NCI-H2171 treated with DMSO at 0.1 percent for 48 hours (cell line): Measurements from ENCODE around the gene VARS1.
A peak's percentile ranks its signal among the peaks of the same experiment; 100 is the strongest.
"Not testable (repeated sequence)": the region's sequence is repeated elsewhere in the genome, so short reads cannot be mapped to it uniquely, and the experiment has no call there.

Source experiments
- DNase-seq: peaks from one replicate; lab custom pipeline; 2025; lab: John Stamatoyannopoulos, UW

VARS1 gene

DNA sequence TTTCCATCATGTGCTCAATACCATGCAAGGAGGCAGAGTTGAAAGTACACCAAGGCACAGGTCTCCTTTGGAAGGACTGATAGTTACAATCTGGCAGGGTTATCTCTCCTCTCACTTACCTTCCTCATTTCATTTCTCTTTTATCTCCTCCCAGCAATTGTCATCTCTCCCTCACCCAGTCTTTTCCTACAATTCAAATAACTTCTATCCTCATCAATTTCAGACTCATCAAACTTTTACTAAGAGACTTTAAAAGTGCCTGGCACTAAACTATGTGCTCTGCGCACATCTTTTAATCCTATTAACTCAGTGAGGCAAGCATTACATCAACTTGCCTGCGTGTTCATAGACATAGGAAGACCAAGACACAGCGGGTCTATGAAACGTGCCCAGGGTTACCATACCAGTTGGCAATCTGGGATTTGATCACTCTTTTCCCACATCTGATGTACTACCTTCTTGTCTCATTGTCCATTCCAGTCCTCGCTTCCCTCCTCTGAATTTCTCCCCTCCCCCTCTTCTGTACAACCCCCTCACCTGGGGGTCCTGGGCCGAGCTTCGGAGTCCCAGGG is 1.2 kb downstream of the VARS1 start:
- peak; percentile 49 for DNase-seq

DNA sequence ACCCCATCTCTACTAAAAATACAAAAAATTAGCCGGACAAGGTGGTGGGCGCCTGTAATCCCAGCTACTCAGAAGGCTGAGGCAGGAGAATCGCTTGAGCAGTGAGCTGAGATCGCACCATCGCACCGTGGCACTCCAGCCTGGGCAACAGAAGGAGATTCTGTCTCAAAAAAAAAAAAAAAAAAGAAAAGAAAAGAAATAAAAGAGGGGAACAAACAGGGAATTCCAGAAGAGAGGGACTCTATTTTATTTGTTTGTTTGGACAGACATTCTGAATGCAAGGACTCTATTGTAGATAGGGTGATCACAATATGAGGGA is 1.7 kb downstream of the VARS1 start:
- DNase-seq, result not testable (repeated sequence)

DNA sequence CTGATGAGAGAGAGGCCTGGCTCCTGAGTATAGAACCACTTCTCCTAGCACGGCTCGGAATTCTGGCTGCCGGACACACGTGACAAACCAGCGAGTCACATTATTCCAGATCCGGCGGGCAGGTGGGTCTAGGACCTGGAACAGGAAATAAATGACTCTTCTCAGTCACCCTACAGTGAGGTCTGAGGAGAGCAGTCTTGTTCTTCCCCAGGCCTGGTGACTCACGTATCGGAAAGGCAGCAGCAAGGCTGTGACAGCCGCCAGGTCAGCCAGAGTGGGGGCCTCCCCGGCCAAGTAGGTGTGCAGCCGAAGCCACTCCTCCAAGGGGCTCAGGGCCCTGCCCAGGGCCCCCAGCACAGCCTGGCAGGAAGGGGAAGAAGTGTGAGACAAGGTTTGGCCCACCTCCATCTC is 2.8 kb downstream of the VARS1 start:
- no peak for DNase-seq

DNA sequence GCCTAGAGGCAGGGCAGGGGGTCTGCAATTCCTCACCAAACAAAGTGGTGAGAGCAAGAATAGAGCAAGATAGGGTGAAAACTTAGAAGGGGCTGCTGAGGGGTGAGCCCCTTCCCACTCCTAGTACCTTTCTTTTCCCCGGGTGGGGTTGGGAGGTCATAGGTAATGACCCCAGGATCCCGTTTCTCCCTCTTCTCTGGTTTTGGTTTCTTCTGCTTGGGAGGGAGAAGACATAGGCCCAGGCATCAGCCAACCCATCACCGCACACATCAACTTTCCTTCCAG is 3.5 kb downstream of the VARS1 start:
- no peak for DNase-seq

DNA sequence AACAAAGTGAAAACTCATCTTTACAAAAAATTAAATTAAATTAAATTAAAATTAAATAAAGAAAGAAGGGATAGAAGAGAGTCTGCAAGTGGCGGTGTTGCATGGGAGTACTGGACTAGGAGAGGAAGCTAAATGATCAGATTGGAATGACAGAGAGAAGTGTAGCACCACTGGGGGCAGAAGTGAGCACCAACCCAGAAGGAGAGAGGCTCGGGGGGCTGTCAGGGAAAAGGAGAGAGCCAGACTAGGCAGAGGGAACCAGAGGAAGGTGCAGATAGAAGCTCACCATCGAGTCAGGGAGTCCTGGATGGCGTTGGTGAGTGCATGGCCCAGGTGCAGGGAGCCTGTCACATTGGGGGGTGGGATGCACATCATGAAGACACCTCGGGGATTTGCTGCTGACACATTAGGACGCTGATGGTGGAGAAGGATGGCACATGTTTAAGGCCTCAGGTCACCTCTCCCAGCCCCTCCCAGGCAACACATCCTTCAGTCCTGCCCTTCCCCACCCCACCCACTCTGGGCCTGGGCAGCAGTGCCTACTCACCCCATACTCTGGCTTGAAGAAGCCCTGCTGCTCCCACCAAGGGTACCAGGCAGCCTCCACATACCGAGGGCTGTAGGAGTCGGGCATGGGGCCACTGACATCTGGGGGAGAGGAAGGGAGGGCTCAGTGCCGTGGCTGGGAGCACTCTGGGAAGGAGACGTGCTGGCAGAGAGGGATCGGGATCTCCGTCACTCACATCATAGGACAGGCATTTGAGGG is 4.0 kb downstream of the VARS1 start:
- peak; percentile 74 for DNase-seq

DNA sequence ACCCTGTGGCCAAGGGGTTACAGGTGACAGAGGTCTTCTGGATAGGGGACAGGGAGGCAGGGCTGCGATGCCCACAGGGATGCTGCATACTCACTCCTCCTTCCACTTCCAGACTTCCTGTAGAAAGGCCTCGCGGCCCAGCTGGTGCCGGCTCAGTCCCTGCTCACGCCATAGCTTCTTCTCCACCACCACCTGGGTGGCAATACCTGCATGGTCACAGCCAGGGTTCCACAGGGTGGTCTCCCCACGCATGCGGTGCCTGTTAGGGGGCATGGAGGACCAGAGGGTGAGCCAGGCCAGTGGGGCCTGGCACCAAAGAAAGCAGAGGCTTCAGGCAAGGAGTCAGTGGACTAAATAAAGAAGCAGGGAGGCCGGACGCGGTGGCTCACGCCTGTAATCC is 10.1 kb downstream of the VARS1 start:
- DNase-seq, result no peak

DNA sequence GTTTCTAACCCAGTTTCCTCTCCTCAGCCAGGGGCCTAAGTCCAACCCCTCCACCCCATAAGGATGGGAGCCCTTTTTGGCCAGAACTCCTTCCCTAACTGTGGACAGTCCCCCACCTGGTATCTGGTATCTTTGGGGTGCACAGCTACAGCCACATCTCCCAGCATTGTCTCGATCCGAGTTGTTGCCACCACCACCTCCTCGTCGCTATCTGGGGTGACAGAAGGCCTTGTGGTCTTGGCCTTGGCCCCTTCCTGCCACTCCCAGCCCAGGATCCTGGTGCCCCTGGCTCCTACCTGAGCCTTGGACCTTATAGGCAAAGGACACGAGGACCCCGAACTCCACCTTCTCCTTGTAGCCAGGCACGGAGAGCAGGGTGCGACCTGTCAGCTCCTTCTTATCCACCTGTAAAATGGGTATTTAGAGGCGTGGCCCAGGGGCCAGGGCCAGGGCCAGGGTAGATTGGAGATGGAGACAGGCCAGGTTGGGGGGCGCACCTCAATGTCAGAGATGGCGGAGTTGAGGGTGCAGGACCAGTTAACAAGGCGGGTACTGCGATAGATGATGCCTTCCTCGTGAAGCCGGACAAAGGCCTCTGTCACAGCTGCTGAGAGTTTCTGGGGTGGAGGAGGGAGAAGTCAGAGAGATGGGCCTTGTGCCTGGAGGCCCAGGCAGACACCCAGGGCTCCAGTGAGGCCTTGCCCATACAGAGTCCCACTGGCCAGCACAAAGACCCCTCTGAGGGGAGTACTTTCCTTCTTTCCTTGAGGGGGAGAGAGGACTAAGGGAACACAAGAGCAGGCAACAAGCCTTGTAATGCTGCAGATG is 11.2 kb downstream of the VARS1 start:
- no peak for DNase-seq

DNA sequence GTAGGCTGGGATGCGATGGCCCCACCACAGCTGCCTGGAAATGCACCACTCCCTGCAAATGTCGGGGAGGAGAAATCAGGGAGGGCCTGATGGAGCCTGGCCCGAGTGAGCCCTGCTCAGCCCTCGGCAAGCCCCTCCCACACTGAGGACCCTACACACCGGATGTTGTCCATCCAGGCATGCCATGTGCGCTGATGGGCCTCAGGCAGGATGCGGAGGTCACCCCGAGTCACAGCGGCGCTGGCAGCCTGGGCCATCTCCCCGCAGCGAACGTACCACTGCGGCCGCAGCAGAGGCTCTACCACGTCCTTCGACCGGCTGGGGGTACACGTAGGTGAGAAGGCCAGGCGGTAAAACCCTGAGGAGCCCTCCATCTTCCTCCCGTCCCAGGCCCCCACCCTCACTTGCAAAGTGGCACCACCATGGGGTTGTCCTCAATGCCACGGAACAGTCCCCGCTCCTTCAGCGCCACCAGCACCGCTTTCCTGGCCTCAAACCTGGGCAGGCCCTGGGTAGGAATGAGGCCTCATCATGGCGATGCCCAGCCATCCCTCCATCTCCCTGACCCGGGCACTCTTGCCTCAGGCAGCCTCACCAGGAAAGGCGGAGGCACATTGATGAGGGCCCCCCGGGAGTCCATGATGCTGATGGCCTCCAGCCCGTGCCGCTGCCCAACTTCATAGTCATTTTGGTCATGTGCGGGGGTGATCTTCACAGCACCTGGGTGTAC is 13.3 kb downstream of the VARS1 start:
- no peak for DNase-seq

DNA sequence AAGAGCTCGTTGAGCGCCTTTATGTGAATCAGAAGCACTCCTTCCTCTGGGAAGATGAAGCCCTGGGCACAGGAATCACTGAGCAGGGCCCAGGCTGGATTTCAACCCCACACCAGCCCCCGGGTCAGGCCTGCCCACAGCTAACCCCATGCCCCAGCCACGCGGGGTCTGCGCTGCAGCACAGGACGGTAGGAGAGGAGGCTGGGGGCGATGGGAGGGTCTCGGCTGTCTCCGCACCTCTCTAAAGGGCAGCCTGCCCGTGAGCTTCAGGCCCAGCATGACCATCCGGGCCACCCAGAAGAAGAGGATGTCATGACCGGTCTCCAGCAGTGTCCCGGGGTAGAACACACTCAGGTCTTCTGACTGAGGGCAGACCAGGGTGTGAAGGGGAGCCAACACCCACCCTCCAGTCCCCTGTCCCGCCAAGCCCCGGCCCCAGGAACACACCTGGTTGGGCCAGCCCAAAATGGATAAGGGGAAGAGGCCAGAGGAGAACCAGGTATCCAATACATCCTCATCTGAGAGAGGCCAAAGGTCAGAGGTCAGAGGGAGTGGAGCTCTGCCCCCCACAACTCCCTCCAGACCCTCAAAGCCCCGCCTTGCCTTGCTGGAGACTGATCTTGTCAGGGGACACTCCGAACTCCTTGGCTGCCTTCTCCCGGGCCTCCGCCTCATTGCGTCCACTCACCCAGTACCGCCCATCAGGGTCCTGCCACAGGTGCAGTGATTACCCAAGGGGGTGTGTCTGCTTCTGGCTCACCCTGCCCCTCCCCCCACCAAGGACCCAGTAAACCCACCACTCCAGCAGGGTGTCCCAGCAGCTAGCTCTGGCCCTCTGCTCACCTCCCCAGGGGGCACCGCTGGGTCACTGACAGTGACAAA is 14.1 kb downstream of the VARS1 start:
- no peak for DNase-seq

DNA sequence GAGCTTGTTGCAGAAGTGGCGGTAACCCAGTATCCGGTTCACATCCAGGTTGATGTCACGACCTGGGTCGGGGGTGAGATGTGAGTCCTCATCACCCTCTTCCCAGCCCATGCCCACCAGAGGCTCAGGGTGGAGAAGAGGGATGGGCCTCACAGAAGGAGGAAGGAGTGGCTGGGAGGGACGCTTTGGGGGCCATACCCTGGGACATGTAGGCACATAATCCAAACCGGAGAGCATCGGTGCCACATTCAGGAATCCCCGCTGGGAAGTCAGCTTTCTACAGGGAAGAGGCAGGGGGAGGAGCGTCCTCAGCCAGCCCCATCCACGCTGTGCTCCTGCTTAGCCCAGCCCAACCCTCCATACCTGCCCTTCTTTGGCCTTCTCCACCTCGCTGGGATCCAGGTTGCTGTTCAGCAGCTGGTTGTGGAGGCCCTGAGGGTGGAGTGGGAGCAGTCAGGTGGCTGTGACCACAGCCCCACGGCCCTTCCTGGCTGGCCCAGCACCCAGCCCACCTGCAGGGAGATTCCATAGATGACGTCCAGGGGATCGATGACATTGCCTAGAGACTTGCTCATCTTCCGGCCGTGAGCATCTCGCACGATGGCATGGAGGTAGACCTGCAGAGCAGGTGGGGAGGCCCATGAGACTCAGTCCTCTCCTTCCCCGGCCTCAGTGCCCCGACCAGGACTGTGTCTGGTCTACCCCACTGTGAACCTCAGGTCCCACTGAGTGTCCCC is 14.9 kb downstream of the VARS1 start:
- no peak for DNase-seq

DNA sequence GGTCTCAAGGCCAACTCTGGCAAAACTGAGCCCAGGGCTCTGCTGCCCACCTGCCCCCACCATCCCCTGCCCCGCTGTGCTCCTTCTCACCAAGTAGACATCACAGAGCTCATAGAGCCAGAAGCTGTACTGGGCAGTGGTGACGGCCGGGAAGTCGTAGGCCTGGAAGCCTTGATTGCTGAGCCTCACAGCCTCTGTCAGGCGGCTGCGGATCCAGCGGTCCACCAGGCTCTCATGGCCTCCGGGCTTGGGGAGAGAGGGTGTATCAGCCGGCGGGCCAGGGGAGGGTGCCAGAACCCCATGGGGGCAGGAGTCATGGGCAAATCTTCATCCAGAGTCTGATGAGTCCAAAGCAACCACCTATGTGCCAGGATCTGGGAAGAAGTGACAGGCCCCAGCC is 15.6 kb downstream of the VARS1 start:
- no peak for DNase-seq

DNA sequence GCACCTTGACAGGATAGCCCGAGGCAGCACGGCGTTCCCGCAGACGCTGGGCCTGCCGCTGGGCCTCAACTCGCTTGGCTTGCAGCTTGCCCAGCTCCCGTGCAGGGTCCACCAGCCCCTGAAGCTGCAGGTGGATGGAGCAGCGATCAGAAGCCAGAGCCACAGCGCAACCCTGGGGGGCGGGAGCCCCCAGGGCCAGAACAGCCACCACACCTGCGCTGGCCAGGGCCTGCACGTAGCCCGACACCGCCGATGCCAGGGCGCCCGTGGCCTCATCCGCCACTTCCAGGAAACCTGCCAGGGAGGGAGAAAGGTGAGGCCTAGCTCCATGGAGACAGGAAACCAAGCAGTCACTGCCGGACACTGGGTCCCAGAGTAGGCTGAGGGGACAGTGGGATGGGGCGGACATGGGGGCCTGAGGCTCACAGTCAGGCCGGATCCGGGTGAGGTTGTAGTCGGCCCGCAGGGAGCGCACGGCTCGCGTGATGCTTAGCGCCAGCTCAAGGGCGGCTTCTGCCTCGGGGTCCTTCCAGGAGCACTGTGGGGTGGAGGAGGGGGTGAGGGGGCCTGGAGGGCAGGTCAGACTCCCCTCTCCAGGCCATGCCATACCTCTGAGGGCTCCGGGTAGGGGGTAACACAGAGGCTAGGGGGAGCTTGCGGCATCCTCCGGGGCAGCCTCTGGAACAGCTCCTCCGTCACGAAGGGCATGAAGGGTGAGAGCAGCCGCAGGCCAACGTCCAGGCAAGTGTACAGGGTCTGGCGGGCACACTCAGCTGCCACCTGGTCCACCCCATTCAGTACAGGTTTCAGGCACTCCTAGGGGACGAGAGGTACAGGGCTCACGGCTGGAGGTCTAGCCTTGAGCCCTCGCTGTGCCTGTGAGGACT is 16.3 kb downstream of the VARS1 start:
- no peak for DNase-seq

DNA sequence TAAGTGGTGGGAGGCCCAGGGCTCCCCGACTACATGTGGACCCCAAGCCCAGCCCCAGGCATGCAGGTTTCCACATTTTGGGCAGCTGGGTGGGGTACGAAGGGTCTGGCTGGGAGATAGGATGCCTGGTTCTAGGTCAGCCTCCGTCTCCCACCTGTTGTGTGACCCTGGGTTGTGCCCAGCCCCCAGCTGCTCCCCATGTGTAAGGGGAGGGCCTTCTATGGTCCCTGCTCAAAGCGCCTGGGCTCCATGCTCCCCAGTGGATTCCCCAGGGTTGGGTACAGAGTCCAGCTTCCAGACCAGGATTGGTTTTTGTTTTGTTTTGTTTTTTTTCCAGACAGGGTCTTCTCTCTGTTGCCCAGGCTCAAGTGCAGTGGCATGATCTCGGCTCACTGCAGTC is 17.4 kb downstream of the VARS1 start:
- DNase-seq, result no peak

DNA sequence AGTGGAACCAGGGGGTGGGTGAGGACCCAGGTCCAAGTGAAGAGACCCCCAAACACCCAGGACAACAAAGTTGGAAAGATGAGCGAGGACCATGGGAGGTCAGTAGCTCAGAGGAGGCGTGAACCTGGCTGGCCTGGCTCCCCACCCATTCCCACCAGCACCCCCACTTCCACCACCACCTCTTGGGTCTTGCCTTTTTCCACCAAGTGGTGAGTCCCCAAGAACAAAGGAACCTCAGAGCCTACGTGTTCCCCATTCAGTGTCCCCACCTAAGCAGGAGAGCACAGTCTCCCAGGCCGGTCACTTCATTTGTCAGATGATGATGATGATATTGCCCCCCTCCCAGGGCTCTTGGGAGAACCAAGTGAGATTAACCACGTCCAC is 17.9 kb downstream of the VARS1 start:
- no peak for DNase-seq

DNA sequence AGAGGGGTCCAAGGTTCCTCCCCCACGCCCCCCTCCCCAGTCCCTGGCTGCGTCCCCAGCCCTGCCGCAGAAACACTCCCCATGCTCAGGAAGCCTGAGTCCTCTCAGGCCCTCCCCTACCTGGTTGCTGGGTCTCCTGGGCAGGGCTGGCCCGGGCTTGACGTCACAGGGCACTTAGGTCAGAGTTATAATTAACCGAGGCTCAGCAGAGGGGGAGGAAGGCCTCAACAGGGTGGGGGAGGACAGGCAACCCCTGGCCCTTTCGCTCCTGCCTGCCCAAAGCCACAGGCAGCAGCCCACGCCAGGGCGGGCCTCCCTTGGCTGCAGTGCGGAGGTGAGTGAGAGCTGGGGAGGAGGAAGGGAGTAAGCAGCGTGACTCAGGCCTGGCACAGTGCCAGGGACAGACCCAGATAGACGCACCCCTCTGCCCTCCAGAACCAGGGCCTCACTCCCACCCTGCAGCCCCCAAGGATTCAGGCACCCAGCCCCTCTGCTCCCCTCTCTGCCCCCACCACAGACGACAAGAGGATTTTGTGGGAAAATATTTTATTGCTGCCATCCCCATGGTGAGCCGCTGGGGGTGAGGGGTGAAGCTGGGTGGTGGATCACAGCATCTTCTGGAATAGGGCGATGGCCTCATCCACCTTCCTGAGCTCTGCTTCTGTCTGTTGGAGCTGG is 18.4 kb downstream of the VARS1 start, which contains the start of gene VWA7:
VWA7 (minus strand) TSS at position 340 of the 678 bp plus-strand sequence. CDS start 549 bp downstream, outside the sequence.
- peak; percentile 64 for DNase-seq

DNA sequence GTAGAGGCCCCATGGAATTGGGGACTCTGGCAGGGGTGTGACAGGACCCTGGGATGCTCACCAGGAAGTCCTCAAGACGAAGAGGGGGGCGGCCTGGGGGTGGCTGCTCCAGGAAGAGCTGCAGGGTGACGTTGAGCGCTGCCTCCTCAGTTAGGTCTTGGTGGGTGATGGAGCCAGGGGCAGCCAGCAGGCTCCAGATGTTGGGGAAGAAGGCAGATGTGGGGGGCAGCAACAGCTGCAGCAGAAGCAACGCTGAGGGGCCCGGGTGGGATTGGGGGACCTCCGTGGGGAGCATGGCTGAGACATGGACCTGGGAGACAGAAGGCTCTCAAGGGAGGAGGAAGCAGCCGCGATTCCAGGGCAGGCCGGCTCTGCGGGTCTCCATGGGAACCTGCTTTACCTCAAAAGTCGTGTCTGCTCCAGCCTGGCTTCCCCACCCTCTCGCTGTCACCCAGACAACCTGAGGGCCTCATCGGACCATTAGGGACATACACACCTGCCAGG is 19.0 kb downstream of the VARS1 start:
- DNase-seq, result peak; percentile 64

DNA sequence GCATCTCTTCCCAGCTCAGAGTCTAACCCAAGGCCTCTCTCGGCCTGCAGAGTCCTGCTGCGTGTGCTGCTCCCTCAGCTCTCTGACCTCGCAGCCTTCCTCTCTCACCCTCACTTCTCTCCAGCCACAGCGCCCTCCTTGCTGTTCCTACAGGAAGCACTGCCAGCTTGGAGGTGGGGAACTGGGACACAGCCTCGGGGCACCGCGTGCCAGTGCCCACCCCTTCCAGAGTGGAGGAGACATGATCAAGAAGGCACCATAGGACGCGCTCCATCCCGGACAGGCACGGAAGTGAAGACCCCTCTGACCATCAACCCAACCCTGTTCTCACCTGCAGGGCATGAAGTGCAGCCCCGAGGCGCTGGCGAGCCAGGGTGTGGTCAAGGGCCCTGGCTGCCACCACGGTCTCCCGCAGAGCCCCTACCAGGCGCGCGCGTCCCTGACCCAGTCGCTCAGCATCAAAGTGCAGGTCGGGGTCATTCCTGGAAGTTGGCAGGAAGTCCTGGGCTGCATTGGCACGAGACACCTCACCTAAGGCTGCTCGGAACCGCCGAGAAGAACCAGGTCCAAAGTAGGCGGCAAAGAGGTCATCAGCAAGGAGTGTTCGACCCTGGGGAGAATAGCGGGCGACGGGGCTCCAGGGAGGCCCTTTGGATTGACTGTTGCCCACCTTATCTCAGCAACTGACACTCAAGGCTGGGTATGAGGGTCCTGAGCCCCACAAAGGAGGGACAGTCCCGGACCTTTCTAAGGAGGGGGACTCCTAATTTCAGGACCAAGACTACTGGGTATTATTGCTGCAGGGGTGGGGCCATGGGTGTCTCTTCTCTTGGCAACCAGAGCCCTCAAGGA is 19.7 kb downstream of the VARS1 start:
- no peak for DNase-seq

DNA sequence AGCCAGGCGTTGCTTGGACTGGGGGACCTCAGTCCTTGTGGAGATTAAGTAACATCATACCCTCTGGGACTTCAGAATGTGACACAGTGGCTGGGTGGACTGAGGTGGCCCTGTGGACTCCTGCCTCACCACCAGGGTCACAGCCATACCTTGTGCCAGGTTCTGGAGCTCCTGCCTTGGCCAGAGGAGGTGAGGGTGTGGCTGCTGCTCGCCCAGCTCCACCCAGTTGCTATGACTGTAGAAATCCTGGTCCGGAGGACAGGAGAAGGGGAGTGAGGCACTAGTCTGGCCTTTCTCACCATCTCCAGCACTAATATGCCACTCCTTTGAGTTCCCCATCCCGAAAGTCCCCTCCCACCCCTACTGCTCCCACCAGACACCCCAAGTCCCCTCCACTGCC is 20.4 kb downstream of the VARS1 start:
- no peak for DNase-seq
